IMR-90 (cell line): ENCODE results near the gene TM2D1. TPM values are rescaled to one million over a fixed set of nuclear protein-coding genes. Genes with fewer than 3 reads are reported as not detected.

ENCODE experiments used
- ATAC-seq: fragments of 200-7000 bp; cut with Tn5 transposase; 2 replicates; pipeline ENCODE4 v1.9.1; 2020; ENCODE audit warnings: low read depth, mild to moderate bottlenecking, moderate library complexity
- BruUV-seq: library from RNA; stranded (reverse); fragments of 400-500 nt; replicated peaks from 2 replicates; lab custom pipeline; 2021; lab: Mats Ljungman, UMichigan
- CTCF ChIA-PET: fragments of 300-600 bp; formaldehyde crosslinking; extraction: SDS; loops from one replicate; lab custom pipeline; 2021; ENCODE audit warnings: antibody characterized with exemption; lab: Yijun Ruan, JAX
- POLR2A ChIA-PET: fragments of 300-600 bp; sonication (Branson Sonifier 250); formaldehyde crosslinking; loops from one replicate; lab custom pipeline; 2022; ENCODE audit warnings: antibody characterized with exemption; ENCODE audit not compliant: unreplicated experiment; lab: Charles Lee
- DNase-seq: peaks from one replicate; pipeline ENCODE4 v3.0.0; 2013
- H2AFZ ChIP-seq: replicated peaks from 2 replicates; pipeline ENCODE3; 2013; ENCODE audit warnings: low read length, mild to moderate bottlenecking; ENCODE audit not compliant: poor library complexity
- H2AK5ac ChIP-seq: 2 replicates; pipeline ENCODE4 v1.6.1; 2013; ENCODE audit warnings: low read depth, low read length, inconsistent platforms
- H2AK9ac ChIP-seq: replicated peaks from 2 replicates; pipeline ENCODE3; 2013; ENCODE audit warnings: mild to moderate bottlenecking, low read depth, low read length, moderate library complexity; ENCODE audit not compliant: poor library complexity
- H2BK120ac ChIP-seq: 2 replicates; pipeline ENCODE4 v1.6.1; 2013; ENCODE audit warnings: low read depth, low read length, inconsistent platforms
- H2BK15ac ChIP-seq: 3 replicates; pipeline ENCODE4 v1.6.1; 2013; ENCODE audit warnings: low read depth, low read length, inconsistent platforms
- H2BK20ac ChIP-seq: 2 replicates; pipeline ENCODE4 v1.6.1; 2013; ENCODE audit warnings: low read depth, mild to moderate bottlenecking, inconsistent platforms, low read length, moderate library complexity
- H2BK5ac ChIP-seq: 2 replicates; pipeline ENCODE4 v1.6.1; 2013; ENCODE audit warnings: mild to moderate bottlenecking, low read depth, low read length, inconsistent platforms; ENCODE audit not compliant: poor library complexity, severe bottlenecking
- H3K14ac ChIP-seq: replicated peaks from 2 replicates; pipeline ENCODE4 v1.6.1; 2013; ENCODE audit warnings: low read depth, low read length, inconsistent platforms
- H3K18ac ChIP-seq: 2 replicates; pipeline ENCODE4 v1.6.1; 2013; ENCODE audit warnings: low read depth, low read length, control low read depth
- H3K23ac ChIP-seq: 2 replicates; pipeline ENCODE4 v1.6.1; 2013; ENCODE audit warnings: low read depth, low read length, inconsistent platforms
- H3K27ac ChIP-seq: 2 replicates; pipeline ENCODE4 v1.5.1; 2013; ENCODE audit warnings: mild to moderate bottlenecking, control low read depth, low read length; ENCODE audit not compliant: insufficient read depth
- H3K27me3 ChIP-seq: 2 replicates; pipeline ENCODE4 v1.6.1; 2013; ENCODE audit warnings: low read length; ENCODE audit not compliant: control insufficient read depth, insufficient read depth
- H3K36me3 ChIP-seq: 2 replicates; pipeline ENCODE4 v1.6.1; 2013; ENCODE audit warnings: low read length, mixed read lengths; ENCODE audit not compliant: control insufficient read depth, insufficient read depth
- H3K4ac ChIP-seq: 2 replicates; pipeline ENCODE4 v1.6.1; 2013; ENCODE audit warnings: low read depth, low read length, inconsistent platforms
- H3K4me1 ChIP-seq: 2 replicates; pipeline ENCODE4 v1.6.1; 2013; ENCODE audit warnings: low read length, mixed read lengths; ENCODE audit not compliant: control insufficient read depth, insufficient read depth
- H3K4me2 ChIP-seq: 2 replicates; pipeline ENCODE4 v1.6.1; 2013; ENCODE audit warnings: low read depth, mild to moderate bottlenecking, control low read depth, low read length, moderate library complexity
- H3K4me3 ChIP-seq: 2 replicates; pipeline ENCODE4 v1.5.1; 2013; ENCODE audit warnings: low read depth, mild to moderate bottlenecking, control low read depth, low read length, moderate library complexity; ENCODE audit not compliant: insufficient read depth
- H3K56ac ChIP-seq: 2 replicates; pipeline ENCODE4 v1.6.1; 2013; ENCODE audit warnings: low read length, inconsistent platforms; ENCODE audit not compliant: insufficient read depth; ENCODE audit errors: extremely low read depth
- H3K79me1 ChIP-seq, 2 experiments: 2 replicates each; pipeline ENCODE4 v1.6.1; 2013; ENCODE audit warnings: low read length in 2 of 2, inconsistent platforms in 1 of 2, low read depth in 1 of 2
- H3K9ac ChIP-seq: 2 replicates; pipeline ENCODE4 v1.6.1; 2013; ENCODE audit warnings: low read depth, low read length, control low read depth
- H3K9me1 ChIP-seq: 2 replicates; pipeline ENCODE4 v1.6.1; 2013; ENCODE audit warnings: low read length, inconsistent platforms; ENCODE audit not compliant: insufficient read depth
- H3K9me3 ChIP-seq: 2 replicates; pipeline ENCODE4 v1.6.1; 2013; ENCODE audit warnings: low read length; ENCODE audit not compliant: control insufficient read depth, insufficient read depth
- H4K20me1 ChIP-seq: 2 replicates; pipeline ENCODE4 v1.6.1; 2013; ENCODE audit warnings: low read length, inconsistent platforms; ENCODE audit not compliant: insufficient read depth
- H4K5ac ChIP-seq: 2 replicates; pipeline ENCODE4 v1.6.1; 2013; ENCODE audit warnings: mild to moderate bottlenecking, low read depth, low read length, control low read depth
- H4K8ac ChIP-seq, 2 experiments: 2 replicates each; pipeline ENCODE4 v1.6.1; 2013; ENCODE audit warnings: low read depth in 2 of 2, low read length in 2 of 2, control low read depth in 1 of 2, inconsistent platforms in 1 of 2
- H4K91ac ChIP-seq: 2 replicates; pipeline ENCODE4 v1.6.1; 2013; ENCODE audit warnings: low read depth, low read length, inconsistent platforms; ENCODE audit not compliant: insufficient read depth
- FOS ChIP-seq: fragments of 150-350 bp; IDR thresholded peaks from 2 replicates; pipeline ENCODE4 v1.6.1; 2016; ENCODE audit warnings: low read depth, low read length
- MAFK ChIP-seq: IDR thresholded peaks from 2 replicates; pipeline ENCODE4 v1.6.1; 2012; ENCODE audit warnings: low read depth, low read length, improper control_type of control experiment
- MXI1 ChIP-seq: IDR thresholded peaks from 2 replicates; pipeline ENCODE4 v1.6.1; 2012; ENCODE audit warnings: low read depth, mild to moderate bottlenecking, low read length, moderate library complexity, borderline replicate concordance
- POLR2A ChIP-seq: IDR thresholded peaks from 2 replicates; pipeline ENCODE4 v1.6.1; 2012; ENCODE audit warnings: mild to moderate bottlenecking, low read depth, low read length
- RCOR1 ChIP-seq: IDR thresholded peaks from 2 replicates; pipeline ENCODE4 v1.6.1; 2012; ENCODE audit warnings: mild to moderate bottlenecking, low read length, improper control_type of control experiment; ENCODE audit not compliant: insufficient replicate concordance
- USF2 ChIP-seq: fragments of 150-350 bp; IDR thresholded peaks from 2 replicates; pipeline ENCODE4 v1.6.1; 2017; ENCODE audit warnings: mild to moderate bottlenecking, antibody characterized with exemption, low read length, low read depth
- WGBS, 2 experiments: methylation state at CpG; one replicate each; pipeline versions ENCODE4 v1.1.5 to v1.1.7; 2013; ENCODE audit warnings: missing lambda C conversion rate in 2 of 2; ENCODE audit not compliant: insufficient read length in 1 of 2; ENCODE audit errors: extremely low coverage in 2 of 2; 5-methylcytosine and 5-hydroxymethylcytosine counted together
- dilution Hi-C: fragments of 300-500 bp; cut with HindIII; formaldehyde crosslinking; loops from one replicate; pipeline ENCODE4 v1.14.3; 2018; ENCODE audit warnings: low sequenced_read_pairs; ENCODE audit not compliant: unreplicated experiment
- in situ Hi-C: fragments of 300-500 bp; cut with MboI; formaldehyde crosslinking; loops from 3 replicates; pipeline ENCODE4 v1.14.3; 2019; ENCODE audit warnings: low sequenced_read_pairs, inconsistent platforms, mixed read lengths
- intact Hi-C: fragments of 100-400 bp; cut with micrococcal nuclease; formaldehyde crosslinking; loops from 2 replicates; pipeline ENCODE4 v1.10.0; 2022
- polyA plus RNA-seq, 3 experiments: library from polyadenylated mRNA; depleted of rRNA; stranded (reverse); fragments of >200 nt; gene quantifications; 2 replicates each; pipeline ENCODE4 v1.2.3, GENCODE V29; 2012; ENCODE audit warnings: low replicate concordance in 1 of 3
- total RNA-seq: library from RNA; depleted of rRNA; stranded (reverse); fragments of >200 nt; gene quantifications from 2 replicates; pipeline ENCODE4 v1.2.3, GENCODE V29; 2012

Gene TM2D1
- total and polyA plus RNA-seq, 2 of the 4 experiments (the other 2 are of a cell fraction), result 14.3 to 32.7 TPM

GRCh38 chr1:61749574-61749973 is 24.6 kb upstream of the TM2D1 start:
- ChIA-PET CTCF (no interaction called here), POLR2A (no interaction called here)
- no peak overlapping the region for H3K23ac ChIP-seq
- H2BK120ac ChIP-seq, result no peak overlapping the region
- no peak overlapping the region for H3K4me3 ChIP-seq
- intact Hi-C loops, result loop anchor here (10.0 kb wide), 1 partner anchor 675 kb away; no protein-coding TSS in a partner anchor
- H3K56ac ChIP-seq, result no peak overlapping the region
- H3K9me3 ChIP-seq, result no peaks in the 10 kb centered on the region
- ATAC-seq (no peak), DNase-seq (no peak)
- no peaks in the 10 kb centered on the region for H3K9me1 ChIP-seq
- no peak overlapping the region for H2BK20ac ChIP-seq
- no peak overlapping the region for H4K5ac ChIP-seq
- H3K9ac ChIP-seq, result no peak overlapping the region
- no peaks in the 10 kb centered on the region for H3K27me3 ChIP-seq
- H4K20me1 ChIP-seq, result no peaks in the 10 kb centered on the region
- WGBS, 2 experiments, result no CpG with 5 or more reads among the region's 2 CpGs
- no peak overlapping the region for H2AFZ ChIP-seq
- no peak overlapping the region for H3K4me2 ChIP-seq
- no peaks in the 10 kb centered on the region for H3K79me1 ChIP-seq
- no peak overlapping the region for H2BK5ac ChIP-seq
- BruUV-seq, result no TSS peak
- H2BK15ac ChIP-seq, result no peak overlapping the region
- no peak overlapping the region for H2AK9ac ChIP-seq
- H3K18ac ChIP-seq, result no peak overlapping the region
- H2AK5ac ChIP-seq, result no peak overlapping the region
- in situ Hi-C loops, result no loop called here
- H3K4ac ChIP-seq, result no peak overlapping the region
- TF ChIP-seq MAFK (no peak), RCOR1 (no peak), MXI1 (no peak), POLR2A (no peak), USF2 (no peak), FOS (no peak)
- no peaks in the 10 kb centered on the region for H3K36me3 ChIP-seq
- no peak overlapping the region for H3K27ac ChIP-seq
- no peak overlapping the region for H3K14ac ChIP-seq
- no peak overlapping the region for H4K91ac ChIP-seq
- dilution Hi-C loops, result no loop called here
- no peak overlapping the region for H4K8ac ChIP-seq
- H3K4me1 ChIP-seq, result no peaks in the 10 kb centered on the region
